Measurements from ENCODE around the gene PRPF31. TPM values are rescaled to one million over a fixed set of nuclear protein-coding genes. Genes with fewer than 3 reads are reported as not detected.

PRPF31 gene
- total RNA-seq, 8 experiments from 2014 or later: 29.5 to 78.7 (median 59.3) TPM

- in situ Hi-C loops (cut with MboI; ENCODE audit: low pct_unique_long_range_greater_than_20kb in 2 of 9, low sequenced_read_pairs in 9 of 9, unreplicated experiment in 9 of 9): no loop called here
- Histone ChIP-seq H3K27ac (no peak overlapping the region), H3K4me3 (no peak overlapping the region), H3K4me1 (replicated peaks in 1 of 2) (peaks cover 4 to 6% of the 10 kb centered on the region in 2 donors)
- WGBS, 10 experiments: 82 to 100% (median 98%) methylated on average over 1 to 4 of the region's 10 CpGs; no CpG with 5 or more reads in 6 of the 10 experiments
- peak in 4 of 8 experiments; percentile 10 to 27 (median 10) for ATAC-seq (replicated peaks in 6 of 8)
These were observed 38.3 kb downstream of the PRPF31 start for GRCh38 chr19:54153731-54154326.

GRCh38 chr19:54154603-54155345 is 39.2 kb downstream of the PRPF31 start:
- ATAC-seq (replicated peaks in 6 of 8): no peak
- 45 to 100% (median 84%) methylated on average over 1 to 4 of the region's 18 CpGs; no CpG with 5 or more reads in 2 of the 10 experiments for WGBS, 10 experiments
- Histone ChIP-seq H3K4me1 (replicated peaks in 1 of 2) (peaks cover 4 to 6% of the 10 kb centered on the region in 2 donors), H3K4me3 (no peak overlapping the region), H3K27ac (no peak overlapping the region)
- in situ Hi-C loops (cut with MboI; ENCODE audit: low pct_unique_long_range_greater_than_20kb in 2 of 9, low sequenced_read_pairs in 9 of 9, unreplicated experiment in 9 of 9): no loop called here

- H3K27ac ChIP-seq: no peak overlapping the region
- WGBS, 10 experiments: 80 to 100% (median 100%) methylated on average over 1 to 3 of the region's 19 CpGs; no CpG with 5 or more reads in 7 of the 10 experiments
- no peak for ATAC-seq (replicated peaks in 6 of 8)
These were observed 40.1 kb downstream of the PRPF31 start for GRCh38 chr19:54155694-54156093.

GRCh38 chr19:54156490-54156889 is 40.9 kb downstream of the PRPF31 start:
- WGBS, 10 experiments: 17 to 100% (median 100%) methylated on average over 1 to 4 of the region's 11 CpGs; no CpG with 5 or more reads in 5 of the 10 experiments
- in situ Hi-C loops (cut with MboI; ENCODE audit: low pct_unique_long_range_greater_than_20kb in 2 of 9, low sequenced_read_pairs in 9 of 9, unreplicated experiment in 9 of 9): no loop called here
- H3K27ac ChIP-seq: no peak overlapping the region

More at GRCh38 chr19:54155694-54156093, 40.1 kb downstream of the PRPF31 start:
- Histone ChIP-seq H3K4me3 (no peak overlapping the region), H3K4me1 (replicated peaks in 1 of 2) (peaks cover 6% of the 10 kb centered on the region in 2 donors)
- in situ Hi-C loops (cut with MboI; ENCODE audit: low pct_unique_long_range_greater_than_20kb in 2 of 9, low sequenced_read_pairs in 9 of 9, unreplicated experiment in 9 of 9): no loop called here

GRCh38 chr19:54156953-54157352 is 41.4 kb downstream of the PRPF31 start:
- Histone ChIP-seq H3K4me3 (no peak overlapping the region), H3K4me1 (replicated peaks in 1 of 2) (peaks cover 8 to 13% of the 10 kb centered on the region in 2 donors), H3K27ac (no peak overlapping the region)
- 80 to 100% (median 86%) methylated on average over 1 to 2 of the region's 3 CpGs; no CpG with 5 or more reads in 6 of the 10 experiments for WGBS, 10 experiments
- no peak for ATAC-seq (replicated peaks in 6 of 8)
- in situ Hi-C loops (cut with MboI; ENCODE audit: low pct_unique_long_range_greater_than_20kb in 2 of 9, low sequenced_read_pairs in 9 of 9, unreplicated experiment in 9 of 9): no loop called here

More at GRCh38 chr19:54156490-54156889, 40.9 kb downstream of the PRPF31 start:
- Histone ChIP-seq H3K4me1 (replicated peaks in 1 of 2) (peaks cover 8 to 10% of the 10 kb centered on the region in 2 donors), H3K4me3 (no peak overlapping the region)
- ATAC-seq (replicated peaks in 6 of 8): no peak

GRCh38 chr19:54158812-54159351 is 43.3 kb downstream of the PRPF31 start:
- Histone ChIP-seq H3K4me1 (replicated peaks in 1 of 2) (peaks cover 8 to 15% of the 10 kb centered on the region in 2 donors), H3K4me3 (peak overlapping the region; percentile 69 to 96 (median 83)), H3K27ac (peak overlapping the region; percentile 83 to 94)
- in situ Hi-C loops (cut with MboI; ENCODE audit: low pct_unique_long_range_greater_than_20kb in 2 of 9, low sequenced_read_pairs in 9 of 9, unreplicated experiment in 9 of 9): no loop called here
- ATAC-seq (replicated peaks in 6 of 8): peak in 2 of 8 experiments; percentile 3
- 5 to 47% (median 19%) methylated on average over 1 to 16 of the region's 19 CpGs; no CpG with 5 or more reads in 2 of the 10 experiments for WGBS, 10 experiments

- H3K4me1 ChIP-seq (replicated peaks in 1 of 2): peaks cover 8 to 15% of the 10 kb centered on the region in 2 donors
- in situ Hi-C loops (cut with MboI; ENCODE audit: low pct_unique_long_range_greater_than_20kb in 2 of 9, low sequenced_read_pairs in 9 of 9, unreplicated experiment in 9 of 9): loop anchor here in 1 of 9 experiments (10.0 kb wide), 1 partner anchor 75 kb away; no protein-coding TSS in a partner anchor
- ATAC-seq (replicated peaks in 6 of 8): peak; percentile 84 to 94 (median 90)
- peak within 1 kb of the TSS; percentile 83 to 94 for H3K27ac ChIP-seq
- 0 to 4% (median 0%) methylated on average over 4 to 23 of the region's 72 CpGs; no CpG with 5 or more reads in 3 of the 10 experiments for WGBS, 10 experiments
- peak within 1 kb of the TSS; percentile 69 to 96 (median 83) for H3K4me3 ChIP-seq
These were observed 44.0 kb downstream of the PRPF31 start, which contains the start of gene LENG1 for GRCh38 chr19:54159352-54160181. TSS of gene LENG1 (minus strand) at chr19:54159721. CDS start at chr19:54159695, 26 bp downstream.

- Histone ChIP-seq H3K4me3 (peak overlapping the region; percentile 45 to 66 (median 57)), H3K27ac (peak overlapping the region; percentile 68 to 82), H3K4me1 (replicated peaks in 1 of 2) (peaks cover 8 to 15% of the 10 kb centered on the region in 2 donors)
- ATAC-seq (replicated peaks in 6 of 8): peak in 6 of 8 experiments; percentile 0 to 3 (median 1)
- WGBS, 10 experiments: 0% methylated on average over 1 to 5 of the region's 28 CpGs; no CpG with 5 or more reads in 4 of the 10 experiments
- in situ Hi-C loops (cut with MboI; ENCODE audit: low pct_unique_long_range_greater_than_20kb in 2 of 9, low sequenced_read_pairs in 9 of 9, unreplicated experiment in 9 of 9): loop anchor here in 1 of 9 experiments (10.0 kb wide), 1 partner anchor 75 kb away; no protein-coding TSS in a partner anchor
These were observed 44.7 kb downstream of the PRPF31 start for GRCh38 chr19:54160182-54160811.

GRCh38 chr19:54160854-54161253 is 45.3 kb downstream of the PRPF31 start:
- H3K27ac ChIP-seq: peak overlapping the region; percentile 68 to 82
- in situ Hi-C loops (cut with MboI; ENCODE audit: low pct_unique_long_range_greater_than_20kb in 2 of 9, low sequenced_read_pairs in 9 of 9, unreplicated experiment in 9 of 9): loop anchor here in 1 of 9 experiments (10.0 kb wide), 1 partner anchor 74 kb away; no protein-coding TSS in a partner anchor
- ATAC-seq (replicated peaks in 6 of 8): no peak
- peak overlapping the region; percentile 45 to 66 (median 57) for H3K4me3 ChIP-seq
- WGBS, 10 experiments: 0 to 79% (median 14%) methylated on average over 1 to 12 of the region's 13 CpGs; no CpG with 5 or more reads in 2 of the 10 experiments
- peaks cover 8 to 15% of the 10 kb centered on the region in 2 donors for H3K4me1 ChIP-seq (replicated peaks in 1 of 2)

- H3K4me3 ChIP-seq: peak overlapping the region; percentile 20 to 45 (median 41)
- no peak overlapping the region for H3K27ac ChIP-seq
- in situ Hi-C loops (cut with MboI; ENCODE audit: low pct_unique_long_range_greater_than_20kb in 2 of 9, low sequenced_read_pairs in 9 of 9, unreplicated experiment in 9 of 9): loop anchor here in 1 of 9 experiments (10.0 kb wide), 1 partner anchor 72 kb away; no protein-coding TSS in a partner anchor
- peaks cover 8 to 15% of the 10 kb centered on the region in 2 donors for H3K4me1 ChIP-seq (replicated peaks in 1 of 2)
- peak in 7 of 8 experiments; percentile 1 to 21 (median 4) for ATAC-seq (replicated peaks in 6 of 8)
- 0% methylated on average over 1 to 5 of the region's 35 CpGs; no CpG with 5 or more reads in 8 of the 10 experiments for WGBS, 10 experiments
These were observed 46.8 kb downstream of the PRPF31 start for GRCh38 chr19:54162241-54162805.

GRCh38 chr19:54162884-54163283 is 47.3 kb downstream of the PRPF31 start:
- WGBS, 10 experiments: 56 to 100% (median 85%) methylated on average over 2 to 10 of the region's 14 CpGs; no CpG with 5 or more reads in 3 of the 10 experiments
- Histone ChIP-seq H3K4me1 (replicated peaks in 1 of 2) (peaks cover 8 to 15% of the 10 kb centered on the region in 2 donors), H3K4me3 (peak overlapping the region in 2 of 5 donors; percentile 42 to 45), H3K27ac (no peak overlapping the region)
- no peak for ATAC-seq (replicated peaks in 6 of 8)
- in situ Hi-C loops (cut with MboI; ENCODE audit: low pct_unique_long_range_greater_than_20kb in 2 of 9, low sequenced_read_pairs in 9 of 9, unreplicated experiment in 9 of 9): loop anchor here in 1 of 9 experiments (10.0 kb wide), 1 partner anchor 72 kb away; no protein-coding TSS in a partner anchor
